Cardiac septum (tissue), 1 donor: ENCODE data around the gene XYLT1. TPM values are rescaled to one million over a fixed set of nuclear protein-coding genes. Genes with fewer than 3 reads are reported as not detected.

Experiments used
- DNase-seq: peaks from one replicate; pipeline ENCODE4 v3.0.0-alpha.2; 2020; ENCODE audit warnings: low spot score
- intact Hi-C: fragments of 100-400 bp; cut with DNase I; formaldehyde crosslinking; loops from one replicate; pipeline ENCODE4 v1.14.0; 2022
- total RNA-seq: library from RNA; stranded (reverse); fragmentation: NEBNext Ultra II Directional; extraction: Animal tissue kit (Norgen Biotek cat#: 25700); gene quantifications from one replicate; pipeline ENCODE4 v1.2.1, GENCODE V29; 2021
- donor health status: DM: no; HTN: no; CAD: no.

XYLT1 gene
- total RNA-seq, 1 donor from 2014 or later, result 2.9 TPM

DNA sequence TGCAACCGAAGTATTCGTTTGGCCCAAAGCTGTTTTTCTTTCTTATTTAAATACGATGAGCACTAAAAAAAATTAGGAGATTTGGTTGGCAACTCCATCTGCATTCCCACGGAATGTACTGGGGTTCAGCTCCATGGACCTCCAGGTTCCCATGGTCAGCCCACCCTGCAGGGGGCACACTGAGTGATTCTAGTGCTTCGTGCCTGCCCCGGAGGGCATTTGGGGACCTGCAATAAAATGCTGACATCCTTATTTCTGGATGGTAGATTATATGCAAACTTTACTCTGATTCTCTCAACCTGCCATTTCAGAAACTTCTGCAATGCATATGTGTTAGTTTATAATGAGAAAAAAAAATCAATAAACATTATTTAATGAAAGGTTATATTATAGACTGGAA is 339.4 kb downstream of the XYLT1 start:
- intact Hi-C loops, result no loop called here
- no peak for DNase-seq

GRCh38 chr16:17130733-17131132 is 340.0 kb downstream of the XYLT1 start:
- intact Hi-C loops, result no loop called here

DNA sequence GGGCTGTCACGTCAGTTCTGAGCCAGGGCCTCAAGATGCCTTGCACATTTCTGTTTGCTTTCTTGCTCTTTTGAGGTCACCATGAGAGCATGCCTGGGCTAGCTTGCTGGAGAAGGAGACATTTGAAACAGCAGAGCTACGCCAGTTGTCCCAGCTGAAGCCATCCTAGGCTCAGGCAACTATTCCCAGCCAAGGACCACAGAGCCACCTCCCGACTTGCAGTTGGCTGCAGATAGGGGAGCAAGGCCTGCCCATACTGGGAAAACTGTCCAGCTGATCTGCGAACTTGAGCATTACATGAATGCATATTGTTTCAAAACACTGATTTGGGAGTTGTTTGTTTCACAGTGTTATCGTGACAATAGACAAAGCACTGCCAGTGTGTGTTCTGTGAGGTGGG is 340.8 kb downstream of the XYLT1 start:
- DNase-seq, result no peak
- intact Hi-C loops, result no loop called here

More at GRCh38 chr16:17130733-17131132, 340.0 kb downstream of the XYLT1 start:
- DNase-seq, result no peak

DNA sequence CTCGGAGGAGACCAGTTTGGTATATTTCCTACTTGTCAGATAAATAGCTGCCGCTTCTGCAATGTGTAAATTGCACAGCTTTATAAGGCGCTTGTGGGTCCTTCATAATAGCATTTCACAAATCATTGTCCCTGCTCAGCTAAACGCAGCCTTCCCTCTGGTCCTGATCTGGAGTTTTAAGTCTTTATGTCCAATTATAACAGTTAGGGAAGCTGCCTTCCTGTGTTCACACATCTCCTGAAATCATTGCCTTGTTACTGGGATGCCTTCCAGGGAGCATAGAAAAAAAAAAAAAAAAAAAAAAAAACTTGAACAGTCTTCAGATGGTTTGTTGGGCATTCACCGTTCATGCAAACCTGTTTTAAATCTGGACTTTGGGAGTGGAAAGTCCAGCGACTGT is 342.0 kb downstream of the XYLT1 start:
- DNase-seq, result no peak
- intact Hi-C loops, result no loop called here

- intact Hi-C loops, result no loop called here
- DNase-seq, result no peak
Measured at GRCh38 chr16:17126156-17126555, 344.6 kb downstream of the XYLT1 start.

- no peak for DNase-seq
- intact Hi-C loops, result no loop called here
Measured at GRCh38 chr16:17125671-17126070, 345.1 kb downstream of the XYLT1 start.

DNA sequence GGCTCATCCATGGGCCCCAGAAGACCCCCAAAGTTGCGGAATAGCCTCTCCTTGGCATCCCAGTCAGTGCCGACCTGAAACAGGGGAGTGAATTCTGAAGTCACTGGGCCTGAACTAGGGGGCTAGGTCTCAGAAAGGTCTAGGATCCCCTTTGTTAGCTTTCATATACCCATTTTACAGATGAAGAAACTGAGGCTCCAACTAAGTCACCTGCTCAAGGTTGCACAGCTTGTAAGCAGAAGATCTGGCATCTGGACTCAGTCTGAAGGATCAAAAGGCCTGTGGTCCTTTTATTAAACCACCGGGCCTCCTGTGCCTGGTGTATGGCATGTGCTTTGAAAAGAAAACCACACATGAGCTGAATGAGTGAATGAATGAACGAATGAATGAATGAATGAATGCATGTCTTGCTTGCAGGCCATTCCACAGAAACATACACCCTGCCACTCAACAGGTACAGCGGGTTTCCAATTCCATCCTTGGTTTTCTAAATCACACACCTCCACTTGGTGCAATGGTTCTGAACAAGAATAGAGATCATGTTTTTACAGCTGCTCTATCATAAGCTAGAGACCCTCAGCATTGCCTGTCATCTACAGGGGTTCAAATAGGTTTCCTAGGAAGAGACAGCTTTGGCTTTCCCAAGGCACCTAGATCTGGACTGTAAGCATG is 352.7 kb downstream of the XYLT1 start:
- no peak for DNase-seq
- intact Hi-C loops, result no loop called here

GRCh38 chr16:17116595-17117322 is 354.0 kb downstream of the XYLT1 start:
- intact Hi-C loops, result no loop called here
- DNase-seq, result no peak

GRCh38 chr16:17109413-17109812 is 361.3 kb downstream of the XYLT1 start:
- DNase-seq, result no peak
- intact Hi-C loops, result no loop called here

DNA sequence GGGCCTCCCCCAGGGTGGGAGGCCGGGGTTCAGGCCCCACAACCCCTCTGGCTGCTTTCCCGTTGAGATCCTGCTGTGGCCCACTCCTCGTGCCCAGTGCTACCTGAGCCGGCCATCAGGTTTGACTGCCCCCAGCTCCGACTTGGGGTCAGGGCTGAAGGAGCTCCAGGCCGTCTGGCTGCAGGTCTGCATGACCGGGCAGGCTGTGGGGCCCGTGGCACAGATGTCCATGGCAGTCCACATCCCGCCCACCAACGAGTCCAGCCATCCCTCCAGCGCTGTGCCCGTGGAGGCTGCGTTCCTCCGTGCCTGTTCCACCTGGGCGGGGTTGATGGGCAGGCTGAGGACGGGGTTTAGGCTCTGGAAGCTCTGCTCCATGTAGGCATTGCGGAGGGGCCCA is 362.2 kb downstream of the XYLT1 start:
- no peak for DNase-seq
- intact Hi-C loops, result no loop called here

- intact Hi-C loops, result no loop called here
Measured at GRCh38 chr16:17107450-17107849, 363.3 kb downstream of the XYLT1 start.

GRCh38 chr16:17106243-17106791 is 364.4 kb downstream of the XYLT1 start:
- DNase-seq, result no peak
- intact Hi-C loops, result no loop called here

More at GRCh38 chr16:17107450-17107849, 363.3 kb downstream of the XYLT1 start:
- DNase-seq, result no peak

GRCh38 chr16:17105239-17105797 is 365.4 kb downstream of the XYLT1 start:
- intact Hi-C loops, result no loop called here
- DNase-seq, result no peak

DNA sequence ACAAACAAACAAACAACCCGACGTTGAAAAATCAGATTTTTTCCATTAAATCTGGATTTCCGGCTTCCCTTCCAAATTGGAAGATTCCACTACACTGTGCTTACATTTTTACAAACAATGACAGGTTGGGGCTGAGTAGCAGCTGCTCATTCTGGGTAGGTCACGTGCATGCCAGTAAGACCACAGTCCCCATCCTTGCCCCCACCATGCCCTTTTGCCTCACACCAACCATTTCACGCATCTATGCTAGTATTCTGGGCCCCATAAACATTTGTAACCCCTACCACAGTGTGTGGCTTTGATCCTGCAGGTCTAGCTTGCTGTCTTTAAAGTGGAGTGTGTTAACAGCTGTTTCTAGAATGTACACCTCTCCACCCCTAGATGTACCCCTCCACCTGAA is 366.1 kb downstream of the XYLT1 start:
- intact Hi-C loops, result no loop called here
- DNase-seq, result no peak

GRCh38 chr16:17103216-17103615 is 367.5 kb downstream of the XYLT1 start:
- intact Hi-C loops, result no loop called here
- DNase-seq, result no peak

DNA sequence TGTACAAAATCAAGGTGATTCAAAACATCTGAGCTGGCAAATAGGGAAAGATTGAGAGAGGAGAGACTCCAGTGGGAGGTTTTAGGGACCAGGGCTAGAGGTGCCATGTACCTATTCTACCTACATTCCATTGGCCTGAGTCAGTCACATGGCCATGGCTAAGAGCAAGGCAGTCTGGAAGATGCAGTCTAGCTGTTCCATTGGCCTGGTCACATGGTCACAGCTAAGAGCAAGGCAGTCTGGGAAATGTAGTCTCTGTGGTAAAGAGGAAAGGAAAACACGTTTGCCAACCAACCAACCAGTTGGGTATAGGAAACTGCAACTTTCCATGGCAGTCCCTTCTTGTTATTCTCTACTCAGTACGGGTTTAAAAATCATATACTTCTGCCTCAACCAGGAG is 369.1 kb downstream of the XYLT1 start:
- DNase-seq, result no peak
- intact Hi-C loops, result no loop called here

GRCh38 chr16:17098685-17099084 is 372.1 kb downstream of the XYLT1 start:
- intact Hi-C loops, result no loop called here

GRCh38 chr16:17084130-17084529 is 386.6 kb downstream of the XYLT1 start:
- intact Hi-C loops, result no loop called here
- DNase-seq, result no peak

More at GRCh38 chr16:17098685-17099084, 372.1 kb downstream of the XYLT1 start:
- no peak for DNase-seq

GRCh38 chr16:17083628-17084027 is 387.1 kb downstream of the XYLT1 start:
- intact Hi-C loops, result no loop called here
- DNase-seq, result no peak

GRCh38 chr16:17082095-17082882 is 388.5 kb downstream of the XYLT1 start:
- intact Hi-C loops, result no loop called here
- no peak for DNase-seq
